ES-I3 (cell line): ENCODE data around the gene OR2G2.

ENCODE experiments used
- H3K36me3 ChIP-seq: 2 replicates; pipeline ENCODE4 v1.6.1; 2013; ENCODE audit warnings: mild to moderate bottlenecking, low read length, control low read depth, moderate library complexity; ENCODE audit not compliant: insufficient read depth
- H3K4me1 ChIP-seq: 2 replicates; pipeline ENCODE4 v1.6.1; 2013; ENCODE audit warnings: mild to moderate bottlenecking, control low read depth, low read length; ENCODE audit not compliant: insufficient read depth
- H3K9ac ChIP-seq: 2 replicates; pipeline ENCODE4 v1.6.1; 2013; ENCODE audit warnings: low read depth, mild to moderate bottlenecking, low read length, moderate library complexity
- H3K9me3 ChIP-seq: 2 replicates; pipeline ENCODE4 v1.6.1; 2013; ENCODE audit warnings: mild to moderate bottlenecking, low read length, moderate library complexity; ENCODE audit not compliant: control insufficient read depth, insufficient read depth

OR2G2 gene, protein sequence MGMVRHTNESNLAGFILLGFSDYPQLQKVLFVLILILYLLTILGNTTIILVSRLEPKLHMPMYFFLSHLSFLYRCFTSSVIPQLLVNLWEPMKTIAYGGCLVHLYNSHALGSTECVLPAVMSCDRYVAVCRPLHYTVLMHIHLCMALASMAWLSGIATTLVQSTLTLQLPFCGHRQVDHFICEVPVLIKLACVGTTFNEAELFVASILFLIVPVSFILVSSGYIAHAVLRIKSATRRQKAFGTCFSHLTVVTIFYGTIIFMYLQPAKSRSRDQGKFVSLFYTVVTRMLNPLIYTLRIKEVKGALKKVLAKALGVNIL

DNA sequence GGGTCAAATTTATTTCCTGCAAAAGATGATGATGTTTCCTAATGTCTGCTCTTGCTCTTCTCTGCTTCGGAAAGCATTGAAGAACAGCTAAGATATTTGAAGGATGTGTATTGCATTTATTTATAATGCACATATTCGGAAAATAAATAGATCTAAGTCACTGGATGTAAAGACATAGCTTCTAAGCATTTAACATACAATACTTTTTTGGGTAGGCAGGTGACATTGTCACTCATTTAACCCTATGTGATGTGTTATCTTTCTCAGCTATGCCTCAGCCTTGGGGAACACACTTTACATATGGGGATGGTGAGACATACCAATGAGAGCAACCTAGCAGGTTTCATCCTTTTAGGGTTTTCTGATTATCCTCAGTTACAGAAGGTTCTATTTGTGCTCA lies at the start of gene OR2G2:
Gene OR2G2 (plus strand): TSS at position 301 of the 400 bp plus-strand sequence. CDS start 0 bp downstream, at position 301.
- Histone ChIP-seq H3K9me3 (no peaks in the 10 kb centered on the region), H3K9ac (no peak within 1 kb of the TSS), H3K36me3 (no peaks in the 10 kb centered on the region), H3K4me1 (no peaks in the 10 kb centered on the region)

- no peaks in the 10 kb centered on the region for H3K9me3 ChIP-seq
- H3K36me3 ChIP-seq: no peaks in the 10 kb centered on the region
- no peak overlapping the region for H3K9ac ChIP-seq
- no peaks in the 10 kb centered on the region for H3K4me1 ChIP-seq
These were observed 49.6 kb upstream of the OR2G2 start for GRCh38 chr1:247538561-247538960.

DNA sequence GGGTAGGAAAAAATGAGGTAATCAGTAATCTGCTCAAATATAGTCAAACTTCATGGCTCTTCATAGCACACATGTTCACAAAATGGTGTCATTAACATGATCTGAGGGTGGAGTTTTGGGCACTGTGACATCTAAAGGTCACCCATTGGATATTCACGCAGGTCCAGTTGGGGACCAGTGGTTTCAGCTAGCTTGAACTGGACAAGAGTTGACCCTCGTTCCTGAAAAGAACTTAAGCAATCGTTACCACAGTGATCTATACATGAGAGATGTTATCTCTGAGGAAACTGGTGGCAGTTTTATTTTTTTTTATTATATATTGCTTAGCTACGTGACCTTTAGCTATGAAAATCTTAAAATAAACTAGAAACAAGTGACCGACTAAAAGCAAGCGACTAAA lies 48.9 kb upstream of the OR2G2 start:
- no peaks in the 10 kb centered on the region for H3K36me3 ChIP-seq
- no peaks in the 10 kb centered on the region for H3K9me3 ChIP-seq
- H3K4me1 ChIP-seq: no peaks in the 10 kb centered on the region
- no peak overlapping the region for H3K9ac ChIP-seq

DNA sequence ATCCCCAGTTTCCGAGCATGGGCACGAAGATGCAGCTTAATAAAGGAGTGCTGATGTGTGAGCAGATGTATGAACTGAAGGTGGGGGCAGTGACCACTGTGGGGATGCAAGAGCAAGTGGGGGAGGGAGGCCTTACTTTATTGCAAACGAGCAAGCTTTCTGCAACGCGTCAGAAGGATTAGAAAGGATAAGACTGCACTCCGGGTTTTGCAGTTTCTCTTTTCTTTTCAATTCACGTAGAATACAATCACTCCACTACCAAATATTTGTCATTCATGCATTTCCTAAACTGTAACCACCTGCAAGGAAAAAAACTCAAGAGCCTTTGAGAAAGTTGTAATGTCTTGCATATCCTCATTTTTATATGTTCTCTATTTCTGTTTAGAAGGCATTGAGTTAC lies 47.6 kb upstream of the OR2G2 start:
- Histone ChIP-seq H3K9me3 (no peaks in the 10 kb centered on the region), H3K36me3 (no peaks in the 10 kb centered on the region), H3K4me1 (no peaks in the 10 kb centered on the region), H3K9ac (no peak overlapping the region)

DNA sequence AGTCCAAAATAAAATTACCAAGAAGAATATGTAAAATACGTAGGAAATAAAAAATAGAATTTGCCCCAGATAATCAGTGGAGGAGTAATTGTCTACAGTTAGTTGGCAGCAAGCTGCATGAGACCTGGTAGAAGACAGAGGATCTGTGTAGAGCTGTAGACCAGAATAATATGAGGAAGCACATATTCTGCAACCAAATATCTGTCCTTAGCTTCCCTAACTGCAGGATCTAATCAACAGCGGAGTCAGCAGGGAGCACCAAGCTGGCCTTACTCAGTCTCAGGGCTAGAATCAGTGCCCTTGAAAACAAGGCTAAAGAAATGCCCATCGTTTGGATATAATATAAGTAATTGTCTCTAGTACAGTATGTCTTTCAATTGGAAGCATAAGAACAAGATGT lies 45.3 kb upstream of the OR2G2 start:
- no peak overlapping the region for H3K9ac ChIP-seq
- H3K9me3 ChIP-seq: no peaks in the 10 kb centered on the region
- H3K36me3 ChIP-seq: no peaks in the 10 kb centered on the region
- H3K4me1 ChIP-seq: peaks cover 4% of the 10 kb centered on the region; the same call in 1 of the 2 replicates

GRCh38 chr1:247548092-247548491 lies 40.1 kb upstream of the OR2G2 start:
- Histone ChIP-seq H3K9ac (no peak overlapping the region), H3K36me3 (no peaks in the 10 kb centered on the region), H3K4me1 (peaks cover 4% of the 10 kb centered on the region; the same call in 1 of the 2 replicates), H3K9me3 (no peaks in the 10 kb centered on the region)

DNA sequence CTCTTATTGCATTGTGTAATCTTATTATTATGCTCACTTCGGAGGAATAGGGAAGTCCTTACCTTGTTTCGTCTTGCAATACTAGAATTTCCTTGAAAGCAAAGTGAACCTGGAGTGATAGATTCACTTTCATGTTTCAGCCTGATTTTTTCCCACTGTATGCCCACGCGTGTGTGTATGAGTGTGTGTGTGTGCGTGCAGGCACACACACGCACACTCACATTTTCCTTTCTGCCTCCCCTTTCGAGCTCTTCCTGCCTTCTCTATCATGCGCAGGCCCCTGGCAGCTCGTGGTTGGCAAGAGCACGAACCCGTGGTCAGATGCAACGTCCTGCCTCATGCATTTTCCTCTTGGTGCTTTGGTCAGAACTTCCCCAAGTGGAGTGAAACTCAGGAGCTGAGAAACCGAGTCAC lies 39.4 kb upstream of the OR2G2 start, which contains the start of gene GCSAML:
Gene GCSAML (plus strand): TSS at position 366 of the 414 bp plus-strand sequence. CDS start 58 bp downstream, outside the sequence.
- Histone ChIP-seq H3K9ac (no peak within 1 kb of the TSS), H3K36me3 (no peaks in the 10 kb centered on the region), H3K4me1 (peaks cover 4% of the 10 kb centered on the region; the same call in 1 of the 2 replicates), H3K9me3 (no peaks in the 10 kb centered on the region)

DNA sequence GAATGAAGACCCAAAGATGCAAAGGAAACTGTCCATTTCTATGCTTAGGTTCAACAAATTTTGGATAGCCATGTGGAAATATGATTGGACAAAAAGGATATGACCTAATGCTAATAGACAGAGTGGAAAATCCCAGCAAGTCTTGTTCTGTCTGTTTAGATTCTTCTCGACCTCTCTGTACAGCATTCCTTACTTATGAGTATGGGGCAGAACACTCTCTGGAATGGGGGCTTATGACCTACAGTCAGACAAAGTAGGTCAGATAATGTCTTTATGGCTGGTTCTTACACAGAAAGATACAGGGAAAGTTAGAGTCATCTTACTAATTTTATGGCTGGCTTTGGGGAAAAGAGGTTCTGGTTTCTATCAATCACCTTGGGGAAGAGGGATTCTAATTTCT lies 36.4 kb upstream of the OR2G2 start:
- no peaks in the 10 kb centered on the region for H3K9me3 ChIP-seq
- no peak overlapping the region for H3K9ac ChIP-seq
- no peaks in the 10 kb centered on the region for H3K36me3 ChIP-seq
- peaks cover 4% of the 10 kb centered on the region; the same call in 1 of the 2 replicates for H3K4me1 ChIP-seq

DNA sequence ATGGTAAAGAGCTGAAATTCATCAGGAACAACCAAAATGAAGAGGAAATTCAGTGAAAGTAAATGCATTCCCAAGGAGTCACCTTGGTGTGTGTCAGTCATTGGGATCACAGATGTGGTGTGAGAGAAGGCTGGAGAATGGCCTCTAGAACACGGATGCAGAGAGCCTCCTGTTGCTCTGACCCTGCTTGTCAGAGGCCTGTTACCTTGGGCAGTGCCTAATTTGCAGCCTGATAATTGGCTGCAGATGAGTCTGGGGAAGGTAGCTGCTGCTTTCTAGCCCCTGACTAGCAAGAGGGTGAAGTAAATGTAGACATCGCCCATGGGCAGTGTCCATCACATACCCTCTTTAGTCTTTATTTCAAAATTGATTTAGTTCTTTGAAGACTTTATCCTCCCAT lies 35.9 kb upstream of the OR2G2 start:
- no peaks in the 10 kb centered on the region for H3K9me3 ChIP-seq
- no peak overlapping the region for H3K9ac ChIP-seq
- H3K36me3 ChIP-seq: no peaks in the 10 kb centered on the region
- peaks cover 4% of the 10 kb centered on the region; the same call in 1 of the 2 replicates for H3K4me1 ChIP-seq

DNA sequence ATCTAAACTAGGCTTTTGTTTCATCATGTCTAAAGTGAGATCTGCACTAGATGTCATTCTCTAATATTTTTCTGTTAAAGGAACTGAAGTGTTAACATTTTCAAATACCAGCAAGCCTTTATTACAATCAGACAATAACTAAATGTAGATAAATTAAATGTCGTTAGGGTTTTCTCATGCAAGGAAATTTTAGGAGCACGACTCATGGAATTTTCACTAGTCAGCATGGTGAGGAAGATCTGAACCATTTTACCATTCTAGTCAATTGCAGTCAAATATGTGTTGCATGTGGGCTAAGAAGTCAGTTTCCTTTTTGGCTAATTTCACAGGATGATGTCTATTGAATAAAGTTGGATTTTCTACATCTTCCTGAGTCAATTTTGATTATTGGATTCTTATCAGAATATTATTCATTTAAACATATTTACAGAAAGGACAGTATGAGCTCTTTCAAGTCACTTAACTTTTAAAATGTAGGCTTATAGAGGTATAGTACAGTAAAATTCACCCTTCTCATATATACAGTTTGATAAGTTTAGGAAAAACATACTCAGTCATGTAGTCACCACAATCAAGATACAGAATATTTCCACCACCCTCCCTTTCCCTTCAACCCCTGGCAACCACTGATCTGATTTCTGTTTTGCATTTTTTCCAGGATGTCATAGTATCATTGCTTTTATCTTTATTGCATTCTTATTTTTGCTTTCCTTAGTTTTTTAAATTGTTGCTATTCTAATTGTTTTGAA lies 30.1 kb upstream of the OR2G2 start:
- no peaks in the 10 kb centered on the region for H3K9me3 ChIP-seq
- H3K4me1 ChIP-seq: no peaks in the 10 kb centered on the region
- no peak overlapping the region for H3K9ac ChIP-seq
- no peaks in the 10 kb centered on the region for H3K36me3 ChIP-seq

- Histone ChIP-seq H3K36me3 (no peaks in the 10 kb centered on the region), H3K4me1 (no peaks in the 10 kb centered on the region), H3K9me3 (no peaks in the 10 kb centered on the region), H3K9ac (no peak overlapping the region)
These were observed 26.4 kb upstream of the OR2G2 start for GRCh38 chr1:247561711-247562110.

GRCh38 chr1:247562198-247562597 lies 26.0 kb upstream of the OR2G2 start:
- H3K9me3 ChIP-seq: no peaks in the 10 kb centered on the region
- H3K36me3 ChIP-seq: no peaks in the 10 kb centered on the region
- no peaks in the 10 kb centered on the region for H3K4me1 ChIP-seq
- no peak overlapping the region for H3K9ac ChIP-seq

- no peaks in the 10 kb centered on the region for H3K36me3 ChIP-seq
- H3K9ac ChIP-seq: no peak overlapping the region
- no peaks in the 10 kb centered on the region; the same call in 1 of the 2 replicates for H3K9me3 ChIP-seq
- H3K4me1 ChIP-seq: no peaks in the 10 kb centered on the region
These were observed 13.9 kb upstream of the OR2G2 start for GRCh38 chr1:247574236-247574635.

GRCh38 chr1:247574664-247575063 lies 13.5 kb upstream of the OR2G2 start:
- no peak overlapping the region for H3K9ac ChIP-seq
- no peaks in the 10 kb centered on the region for H3K36me3 ChIP-seq
- no peaks in the 10 kb centered on the region; the same call in 1 of the 2 replicates for H3K9me3 ChIP-seq
- H3K4me1 ChIP-seq: no peaks in the 10 kb centered on the region

GRCh38 chr1:247576514-247576913 lies 11.6 kb upstream of the OR2G2 start:
- Histone ChIP-seq H3K9ac (no peak overlapping the region), H3K9me3 (no peaks in the 10 kb centered on the region)

More at GRCh38 chr1:247576514-247576913, 11.6 kb upstream of the OR2G2 start:
- Histone ChIP-seq H3K4me1 (no peaks in the 10 kb centered on the region), H3K36me3 (no peaks in the 10 kb centered on the region)
